GM12878 (cell line): Measurements from ENCODE around the gene MTMR8. TPM values are rescaled to one million over a fixed set of nuclear protein-coding genes. Genes with fewer than 3 reads are reported as not detected.

Experiments
- ATAC-seq: fragments of 200-7000 bp; cut with Tn5 transposase; 3 replicates; pipeline ENCODE4 v1.9.1; 2020; ENCODE audit warnings: mild to moderate bottlenecking, moderate library complexity
- BruUV-seq: library from RNA; stranded (reverse); fragments of 400-500 nt; replicated peaks from 2 replicates; lab custom pipeline; 2021; lab: Mats Ljungman, UMichigan
- CTCF ChIA-PET: fragments of 300-600 bp; sonication (Branson Sonifier 250); formaldehyde crosslinking; extraction: SDS; loops from one replicate; lab custom pipeline; 2021; ENCODE audit warnings: inconsistent platforms; lab: Yijun Ruan, JAX
- POLR2A ChIA-PET: fragments of 350-600 bp; formaldehyde crosslinking; extraction: SDS; loops from one replicate; lab custom pipeline; 2021; ENCODE audit warnings: inconsistent platforms; lab: Charles Lee
- RAD21 ChIA-PET: fragments of 300-600 bp; sonication (Branson Sonifier 250); formaldehyde crosslinking; loops from one replicate; lab custom pipeline; 2023; ENCODE audit warnings: antibody characterized with exemption; ENCODE audit not compliant: unreplicated experiment; lab: Charles Lee
- SMC1A ChIA-PET: fragments of 300-600 bp; sonication (Branson Sonifier 250); formaldehyde crosslinking; loops from one replicate; lab custom pipeline; 2023; ENCODE audit not compliant: unreplicated experiment, uncharacterized antibody; lab: Charles Lee
- DNase-seq: peaks from one replicate; pipeline ENCODE4 v3.0.0-alpha.2; 2011; ENCODE audit warnings: low read depth, low spot score
- FAIRE-seq: peaks from 3 replicates; lab custom pipeline; 2011; peaks lifted over from hg19 to GRCh38; lab: Jason Lieb, UNC
- H2AFZ ChIP-seq: 2 replicates; pipeline ENCODE4 v1.6.0; 2011; ENCODE audit warnings: low read depth, low read length, control low read depth; ENCODE audit not compliant: control insufficient read depth
- H3K27ac ChIP-seq: 2 replicates; pipeline ENCODE4 v1.5.1; 2011; ENCODE audit warnings: control low read depth; ENCODE audit not compliant: control insufficient read depth, insufficient read depth
- H3K27me3 ChIP-seq, 2 experiments: replicated peaks in 1 of 2; 2 replicates each; pipeline versions ENCODE4 v1.6.0 to v1.6.1; 2011; ENCODE audit warnings: low read length in 1 of 2; ENCODE audit not compliant: control insufficient read depth in 2 of 2, insufficient read depth in 2 of 2
- H3K36me3 ChIP-seq, 2 experiments: 2 replicates each; pipeline ENCODE4 v1.5.1; 2011; ENCODE audit warnings: low read length in 1 of 2; ENCODE audit not compliant: control insufficient read depth in 2 of 2, insufficient read depth in 2 of 2
- H3K4me1 ChIP-seq: 2 replicates; pipeline ENCODE4 v1.6.1; 2011; ENCODE audit warnings: mild to moderate bottlenecking, low read length, moderate library complexity, mixed read lengths; ENCODE audit not compliant: control insufficient read depth, insufficient read depth
- H3K4me2 ChIP-seq: 2 replicates; pipeline ENCODE4 v1.6.0; 2011; ENCODE audit warnings: control low read depth; ENCODE audit not compliant: control insufficient read depth, insufficient read depth
- H3K4me3 ChIP-seq: fragments of 200-600 bp; sonication (generic); 2 replicates; pipeline ENCODE4 v1.5.1; 2016
- H3K79me2 ChIP-seq: 2 replicates; pipeline ENCODE4 v1.6.0; 2011; ENCODE audit warnings: low read length; ENCODE audit not compliant: control insufficient read depth, insufficient read depth
- H3K9ac ChIP-seq: 2 replicates; pipeline ENCODE4 v1.8.0; 2011; ENCODE audit warnings: low read length, control low read depth, mixed read lengths; ENCODE audit not compliant: control insufficient read depth, insufficient read depth
- H3K9me3 ChIP-seq: replicated peaks from 3 replicates; pipeline ENCODE4 v1.5.1; 2011; ENCODE audit warnings: mild to moderate bottlenecking, low read length; ENCODE audit not compliant: control insufficient read depth, insufficient read depth
- H4K20me1 ChIP-seq: 2 replicates; pipeline ENCODE4 v1.6.0; 2011; ENCODE audit not compliant: control insufficient read depth, insufficient read depth
- BCL11A ChIP-seq: IDR thresholded peaks from 2 replicates; pipeline ENCODE4 v1.6.1; 2011; ENCODE audit warnings: low read depth, low read length
- FOXM1 ChIP-seq: IDR thresholded peaks from 2 replicates; pipeline ENCODE4 v1.6.1; 2012; ENCODE audit warnings: low read depth, mild to moderate bottlenecking, inconsistent platforms, low read length, moderate library complexity
- SIN3A ChIP-seq: IDR thresholded peaks from 2 replicates; pipeline ENCODE4 v1.6.1; 2012; ENCODE audit warnings: low read depth, low read length, improper control_type of control experiment
- SPI1 ChIP-seq: IDR thresholded peaks from 2 replicates; pipeline ENCODE4 v1.6.1; 2011; ENCODE audit warnings: low read depth, mild to moderate bottlenecking, low read length, moderate library complexity, borderline replicate concordance; ENCODE audit not compliant: insufficient read depth
- ZNF24 ChIP-seq: fragments of 450-650 bp; IDR thresholded peaks from 2 replicates; pipeline ENCODE4 v1.6.1; 2017; ENCODE audit warnings: antibody characterized with exemption, mild to moderate bottlenecking
- ZNF622 ChIP-seq: fragments of 450-650 bp; IDR thresholded peaks from 2 replicates; pipeline ENCODE4 v1.6.1; 2017; ENCODE audit warnings: mild to moderate bottlenecking, inconsistent platforms
- WGBS: methylation state at CpG from one replicate; pipeline ENCODE4 v1.1.6; 2016; ENCODE audit warnings: low lambda C conversion rate; ENCODE audit not compliant: insufficient replicate concordance, insufficient coverage; ENCODE audit errors: missing lambda C conversion rate; 5-methylcytosine and 5-hydroxymethylcytosine counted together
- in situ Hi-C: fragments of 300-500 bp; cut with MboI; formaldehyde crosslinking; loops from 9 replicates; pipeline ENCODE4 v1.14.3; 2018; ENCODE audit warnings: mixed read lengths
- intact Hi-C: fragments of 100-400 bp; cut with micrococcal nuclease; formaldehyde crosslinking; loops from one replicate; pipeline ENCODE4 v1.14.2; 2022; ENCODE audit not compliant: unreplicated experiment
- polyA plus RNA-seq, 11 experiments: library from polyadenylated mRNA; depleted of rRNA in 4 of 11; unstranded in 6 of 11; stranded (reverse) in 5 of 11; fragments of >200 nt; fragmentation: Nextera tagmentation in 4 of 11; fragmentation: Illumina TruSeq in 1 of 11; extraction: Ambion mirVana in 4 of 11; extraction: Trizol in 1 of 11; gene quantifications; 1 replicate in 1 of 11; 2 replicates in 10 of 11; pipeline versions ENCODE4 v1.2.1 to v1.2.3, GENCODE V29; 2011 to 2016; ENCODE audit warnings: inconsistent platforms in 2 of 11, missing spikeins in 2 of 11, low read depth in 1 of 11
- total RNA-seq, 4 experiments: library from RNA; depleted of rRNA in 3 of 4; stranded (reverse); fragments of >200 nt in 3 of 4; fragmentation: Illumina TruSeq in 1 of 4; extraction: Trizol in 1 of 4; gene quantifications; 2 replicates each; pipeline versions ENCODE4 v1.2.1 to v1.2.3, GENCODE V29; 2013 to 2021
- TF ChIP-seq, protein P1 (sequence below): fragments of 450-650 bp; conservative IDR thresholded peaks from 2 replicates; pipeline ENCODE4 v1.6.1; 2017; ENCODE audit warnings: mild to moderate bottlenecking, moderate library complexity
- TF ChIP-seq, protein P2 (sequence below): IDR thresholded peaks from 2 replicates; pipeline ENCODE4 v1.6.1; 2011; ENCODE audit warnings: low read depth, mild to moderate bottlenecking, low read length, moderate library complexity, borderline replicate concordance; ENCODE audit errors: extremely low read depth
- TF ChIP-seq, protein P3 (sequence below): fragments of 450-650 bp; IDR thresholded peaks from 2 replicates; pipeline ENCODE4 v1.6.1; 2017; ENCODE audit warnings: borderline replicate concordance
- TF ChIP-seq, protein P4 (sequence below): fragments of 450-650 bp; formaldehyde crosslinking; IDR thresholded peaks from 2 replicates; pipeline ENCODE4 v1.4.0; 2022; ENCODE audit warnings: mild to moderate bottlenecking, moderate library complexity
- TF ChIP-seq, protein P5 (sequence below): fragments of 450-650 bp; IDR thresholded peaks from 2 replicates; pipeline ENCODE4 v1.6.1; 2018; ENCODE audit warnings: mild to moderate bottlenecking, low read depth, moderate library complexity; ENCODE audit not compliant: partially characterized antibody
- TF ChIP-seq, protein P6 (sequence below): fragments of 450-650 bp; IDR thresholded peaks from 2 replicates; pipeline ENCODE4 v1.6.1; 2014; ENCODE audit warnings: mild to moderate bottlenecking

Gene MTMR8
- total and polyA plus RNA-seq, 10 of the 15 experiments (the other 5 are each of a cell fraction or from before 2014, with no cell fraction given), result 2.0 to 4.7 (median 3.6) TPM

DNA sequence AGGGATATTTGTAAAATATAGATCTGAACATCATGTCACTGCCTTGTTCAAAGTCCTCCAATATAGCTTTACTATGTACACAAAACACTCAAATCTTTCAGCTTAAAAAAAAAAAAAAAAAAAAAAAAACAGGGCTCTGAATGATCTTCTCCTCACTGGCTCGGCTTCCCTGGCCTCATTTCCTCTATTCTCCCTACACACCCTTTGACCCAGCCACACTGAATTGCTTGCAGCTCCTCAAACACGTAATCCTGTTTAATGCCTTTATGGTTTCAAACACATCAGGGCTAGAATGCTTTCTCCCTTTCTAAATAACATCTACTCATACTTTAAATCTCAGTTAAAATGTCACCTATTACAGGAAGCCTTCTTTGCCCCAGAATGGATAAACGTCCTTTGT lies 60.8 kb downstream of the MTMR8 start:
- no peak for FAIRE-seq
- Histone ChIP-seq H2AFZ (no peak overlapping the region), H3K27me3 (no peaks in the 10 kb centered on the region), H3K9ac (no peak overlapping the region)
- intact Hi-C loops, result no loop called here
- BruUV-seq, result no TSS peak
- CTCF ChIA-PET, result no interaction called here
- POLR2A ChIA-PET, result no interaction called here
- in situ Hi-C loops, result loop anchor here (10.0 kb wide), 1 partner anchor 60 kb away; the partner anchor contains the start of gene MTMR8
- TF ChIP-seq SIN3A (no peak), ZNF24 (no peak), ZNF622 (no peak), SPI1 (no peak), BCL11A (no peak), FOXM1 (no peak)
- TF ChIP-seq, protein P1, sequence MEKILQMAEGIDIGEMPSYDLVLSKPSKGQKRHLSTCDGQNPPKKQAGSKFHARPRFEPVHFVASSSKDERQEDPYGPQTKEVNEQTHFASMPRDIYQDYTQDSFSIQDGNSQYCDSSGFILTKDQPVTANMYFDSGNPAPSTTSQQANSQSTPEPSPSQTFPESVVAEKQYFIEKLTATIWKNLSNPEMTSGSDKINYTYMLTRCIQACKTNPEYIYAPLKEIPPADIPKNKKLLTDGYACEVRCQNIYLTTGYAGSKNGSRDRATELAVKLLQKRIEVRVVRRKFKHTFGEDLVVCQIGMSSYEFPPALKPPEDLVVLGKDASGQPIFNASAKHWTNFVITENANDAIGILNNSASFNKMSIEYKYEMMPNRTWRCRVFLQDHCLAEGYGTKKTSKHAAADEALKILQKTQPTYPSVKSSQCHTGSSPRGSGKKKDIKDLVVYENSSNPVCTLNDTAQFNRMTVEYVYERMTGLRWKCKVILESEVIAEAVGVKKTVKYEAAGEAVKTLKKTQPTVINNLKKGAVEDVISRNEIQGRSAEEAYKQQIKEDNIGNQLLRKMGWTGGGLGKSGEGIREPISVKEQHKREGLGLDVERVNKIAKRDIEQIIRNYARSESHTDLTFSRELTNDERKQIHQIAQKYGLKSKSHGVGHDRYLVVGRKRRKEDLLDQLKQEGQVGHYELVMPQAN, result no peak
- TF ChIP-seq, protein P2, sequence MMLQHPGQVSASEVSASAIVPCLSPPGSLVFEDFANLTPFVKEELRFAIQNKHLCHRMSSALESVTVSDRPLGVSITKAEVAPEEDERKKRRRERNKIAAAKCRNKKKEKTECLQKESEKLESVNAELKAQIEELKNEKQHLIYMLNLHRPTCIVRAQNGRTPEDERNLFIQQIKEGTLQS, result no peak
- TF ChIP-seq, protein P3, sequence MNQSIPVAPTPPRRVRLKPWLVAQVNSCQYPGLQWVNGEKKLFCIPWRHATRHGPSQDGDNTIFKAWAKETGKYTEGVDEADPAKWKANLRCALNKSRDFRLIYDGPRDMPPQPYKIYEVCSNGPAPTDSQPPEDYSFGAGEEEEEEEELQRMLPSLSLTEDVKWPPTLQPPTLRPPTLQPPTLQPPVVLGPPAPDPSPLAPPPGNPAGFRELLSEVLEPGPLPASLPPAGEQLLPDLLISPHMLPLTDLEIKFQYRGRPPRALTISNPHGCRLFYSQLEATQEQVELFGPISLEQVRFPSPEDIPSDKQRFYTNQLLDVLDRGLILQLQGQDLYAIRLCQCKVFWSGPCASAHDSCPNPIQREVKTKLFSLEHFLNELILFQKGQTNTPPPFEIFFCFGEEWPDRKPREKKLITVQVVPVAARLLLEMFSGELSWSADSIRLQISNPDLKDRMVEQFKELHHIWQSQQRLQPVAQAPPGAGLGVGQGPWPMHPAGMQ, result no peak
- TF ChIP-seq, protein P4, sequence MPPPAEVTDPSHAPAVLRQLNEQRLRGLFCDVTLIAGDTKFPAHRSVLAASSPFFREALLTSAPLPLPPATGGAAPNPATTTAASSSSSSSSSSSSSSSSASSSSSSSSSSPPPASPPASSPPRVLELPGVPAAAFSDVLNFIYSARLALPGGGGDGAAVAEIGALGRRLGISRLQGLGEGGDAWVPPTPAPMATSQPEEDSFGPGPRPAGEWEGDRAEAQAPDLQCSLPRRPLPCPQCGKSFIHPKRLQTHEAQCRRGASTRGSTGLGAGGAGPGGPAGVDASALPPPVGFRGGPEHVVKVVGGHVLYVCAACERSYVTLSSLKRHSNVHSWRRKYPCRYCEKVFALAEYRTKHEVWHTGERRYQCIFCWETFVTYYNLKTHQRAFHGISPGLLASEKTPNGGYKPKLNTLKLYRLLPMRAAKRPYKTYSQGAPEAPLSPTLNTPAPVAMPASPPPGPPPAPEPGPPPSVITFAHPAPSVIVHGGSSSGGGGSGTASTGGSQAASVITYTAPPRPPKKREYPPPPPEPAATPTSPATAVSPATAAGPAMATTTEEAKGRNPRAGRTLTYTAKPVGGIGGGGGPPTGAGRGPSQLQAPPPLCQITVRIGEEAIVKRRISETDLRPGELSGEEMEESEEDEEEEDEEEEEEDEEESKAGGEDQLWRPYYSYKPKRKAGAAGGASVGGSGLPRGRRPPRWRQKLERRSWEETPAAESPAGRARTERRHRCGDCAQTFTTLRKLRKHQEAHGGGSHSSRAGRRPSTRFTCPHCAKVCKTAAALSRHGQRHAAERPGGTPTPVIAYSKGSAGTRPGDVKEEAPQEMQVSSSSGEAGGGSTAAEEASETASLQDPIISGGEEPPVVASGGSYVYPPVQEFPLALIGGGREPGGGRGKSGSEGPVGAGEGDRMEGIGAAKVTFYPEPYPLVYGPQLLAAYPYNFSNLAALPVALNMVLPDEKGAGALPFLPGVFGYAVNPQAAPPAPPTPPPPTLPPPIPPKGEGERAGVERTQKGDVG (CRISPR knock-in tag), result no peak
- TF ChIP-seq, protein P5, sequence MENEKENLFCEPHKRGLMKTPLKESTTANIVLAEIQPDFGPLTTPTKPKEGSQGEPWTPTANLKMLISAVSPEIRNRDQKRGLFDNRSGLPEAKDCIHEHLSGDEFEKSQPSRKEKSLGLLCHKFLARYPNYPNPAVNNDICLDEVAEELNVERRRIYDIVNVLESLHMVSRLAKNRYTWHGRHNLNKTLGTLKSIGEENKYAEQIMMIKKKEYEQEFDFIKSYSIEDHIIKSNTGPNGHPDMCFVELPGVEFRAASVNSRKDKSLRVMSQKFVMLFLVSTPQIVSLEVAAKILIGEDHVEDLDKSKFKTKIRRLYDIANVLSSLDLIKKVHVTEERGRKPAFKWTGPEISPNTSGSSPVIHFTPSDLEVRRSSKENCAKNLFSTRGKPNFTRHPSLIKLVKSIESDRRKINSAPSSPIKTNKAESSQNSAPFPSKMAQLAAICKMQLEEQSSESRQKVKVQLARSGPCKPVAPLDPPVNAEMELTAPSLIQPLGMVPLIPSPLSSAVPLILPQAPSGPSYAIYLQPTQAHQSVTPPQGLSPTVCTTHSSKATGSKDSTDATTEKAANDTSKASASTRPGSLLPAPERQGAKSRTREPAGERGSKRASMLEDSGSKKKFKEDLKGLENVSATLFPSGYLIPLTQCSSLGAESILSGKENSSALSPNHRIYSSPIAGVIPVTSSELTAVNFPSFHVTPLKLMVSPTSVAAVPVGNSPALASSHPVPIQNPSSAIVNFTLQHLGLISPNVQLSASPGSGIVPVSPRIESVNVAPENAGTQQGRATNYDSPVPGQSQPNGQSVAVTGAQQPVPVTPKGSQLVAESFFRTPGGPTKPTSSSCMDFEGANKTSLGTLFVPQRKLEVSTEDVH, result no peak
- TF ChIP-seq, protein P6, sequence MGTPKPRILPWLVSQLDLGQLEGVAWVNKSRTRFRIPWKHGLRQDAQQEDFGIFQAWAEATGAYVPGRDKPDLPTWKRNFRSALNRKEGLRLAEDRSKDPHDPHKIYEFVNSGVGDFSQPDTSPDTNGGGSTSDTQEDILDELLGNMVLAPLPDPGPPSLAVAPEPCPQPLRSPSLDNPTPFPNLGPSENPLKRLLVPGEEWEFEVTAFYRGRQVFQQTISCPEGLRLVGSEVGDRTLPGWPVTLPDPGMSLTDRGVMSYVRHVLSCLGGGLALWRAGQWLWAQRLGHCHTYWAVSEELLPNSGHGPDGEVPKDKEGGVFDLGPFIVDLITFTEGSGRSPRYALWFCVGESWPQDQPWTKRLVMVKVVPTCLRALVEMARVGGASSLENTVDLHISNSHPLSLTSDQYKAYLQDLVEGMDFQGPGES, result no peak
- TF ChIP-seq, all 136 proteins: peak for 0
- 54% methylated on average over 3 of the region's 3 CpGs for WGBS
- ATAC-seq (no peak), DNase-seq (no peak)
- Histone ChIP-seq H3K79me2 (no peaks in the 10 kb centered on the region), H3K9me3 (no peaks in the 10 kb centered on the region), H3K36me3 (no peaks in the 10 kb centered on the region), H3K4me1 (no peaks in the 10 kb centered on the region), H3K4me2 (no peak overlapping the region), H4K20me1 (no peaks in the 10 kb centered on the region), H3K27ac (no peak overlapping the region), H3K4me3 (no peak overlapping the region)
- ChIA-PET SMC1A (interaction anchor here (1.0 kb wide), 1 partner anchor 13 kb away, joined by 3 read pairs; no protein-coding TSS in a partner anchor), RAD21 (no interaction called here)
